ENCODE results near the gene STRAP. TPM values are rescaled to one million over a fixed set of nuclear protein-coding genes. Genes with fewer than 3 reads are reported as not detected.

STRAP gene
- total and polyA plus RNA-seq, 2 of the 4 experiments (the other 2 are of a cell fraction), result 82.1 to 98.1 TPM

- H4K91ac ChIP-seq (ENCODE audit: insufficient read depth, low read depth, low read length), result peak overlapping the region; percentile 88; the same call in 1 of the 2 replicates
- H3K56ac ChIP-seq (ENCODE audit: extremely low read depth, insufficient read depth, low read length), result peak overlapping the region; percentile 73
- H2BK5ac ChIP-seq (ENCODE audit: low read depth, low read length, poor library complexity, severe bottlenecking), result peak overlapping the region; percentile 97
- no peak overlapping the region for H2AK9ac ChIP-seq (replicated peaks; ENCODE audit: low read depth, low read length, poor library complexity)
- H3K9ac ChIP-seq (ENCODE audit: low read depth, low read length), result no peak overlapping the region; the same call in 1 of the 2 replicates
- TF ChIP-seq BHLHE40 (IDR thresholded peaks at IDR 0.05; ENCODE audit: low read depth, low read length), result peak; percentile 49; the same call in 1 of the 2 replicates
- TF ChIP-seq CEBPB (IDR thresholded peaks at IDR 0.05; ENCODE audit: low read depth, low read length), result peak; percentile 28; the same call in 1 of the 2 replicates
- no peak for TF ChIP-seq CTCF (conservative IDR thresholded peaks at IDR 0.05; ENCODE audit: low read depth, low read length)
- peak; percentile 57; the same call in 1 of the 2 replicates for TF ChIP-seq FOS (IDR thresholded peaks at IDR 0.05; ENCODE audit: low read depth, low read length)
- TF ChIP-seq RCOR1 (IDR thresholded peaks at IDR 0.05; ENCODE audit: insufficient replicate concordance, low read length), result peak; percentile 38
- no peak for TF ChIP-seq SMC3 (IDR thresholded peaks at IDR 0.05; ENCODE audit: low read depth, low read length)
- TF ChIP-seq NFE2L2 (IDR thresholded peaks at IDR 0.05; ENCODE audit: low read depth, low read length), result no peak
- no peak for TF ChIP-seq MAZ (IDR thresholded peaks at IDR 0.05; ENCODE audit: borderline replicate concordance, low read depth, low read length)
- peak; percentile 55; the same call in 1 of the 2 replicates for TF ChIP-seq MXI1 (IDR thresholded peaks at IDR 0.05; ENCODE audit: borderline replicate concordance, low read depth, low read length)
- CTCF ChIA-PET, result interaction anchor here (1.0 kb wide), 1 partner anchor 10 kb away, joined by 3 read pairs; no protein-coding TSS in a partner anchor
- peaks cover 3% of the 10 kb centered on the region for H3K9me1 ChIP-seq (ENCODE audit: insufficient read depth, low read length)
- peak overlapping the region; percentile 93 for H2BK120ac ChIP-seq (ENCODE audit: low read depth, low read length)
- dilution Hi-C loops (cut with HindIII; ENCODE audit: low sequenced_read_pairs, unreplicated experiment) (no loop called here), in situ Hi-C loops (cut with MboI; ENCODE audit: low sequenced_read_pairs) (no loop called here), intact Hi-C loops (cut with micrococcal nuclease) (no loop called here)
- H3K36me3 ChIP-seq (ENCODE audit: control insufficient read depth, insufficient read depth, low read length), result no peaks in the 10 kb centered on the region
- BruUV-seq (replicated peaks), result no TSS peak
- H4K5ac ChIP-seq (ENCODE audit: low read depth, low read length), result no peak overlapping the region
- peaks cover 4% of the 10 kb centered on the region; the same call in 1 of the 2 replicates for H3K4me1 ChIP-seq (ENCODE audit: control insufficient read depth, insufficient read depth, low read length)
- peak overlapping the region; percentile 32; the same call in 1 of the 2 replicates for H3K23ac ChIP-seq (ENCODE audit: low read depth, low read length)
- ATAC-seq (ENCODE audit: low read depth) (peak; percentile 97), DNase-seq (peak; percentile 96)
- peaks cover 22 to 49% of the 10 kb centered on the region in 2 experiments for H3K79me1 ChIP-seq (ENCODE audit: low read depth in 1 of 2, low read length in 2 of 2)
- peak overlapping the region; percentile 73 for H3K14ac ChIP-seq (replicated peaks; ENCODE audit: low read depth, low read length)
- peak overlapping the region; percentile 96 for H2BK20ac ChIP-seq (ENCODE audit: low read depth, low read length)
- H4K20me1 ChIP-seq (ENCODE audit: insufficient read depth, low read length), result no peaks in the 10 kb centered on the region
- H3K18ac ChIP-seq (ENCODE audit: low read depth, low read length), result no peak overlapping the region; the same call in 1 of the 2 replicates
- no peaks in the 10 kb centered on the region for H3K9me3 ChIP-seq (ENCODE audit: control insufficient read depth, insufficient read depth, low read length)
- no peak overlapping the region for H3K4me3 ChIP-seq (ENCODE audit: insufficient read depth, low read depth, low read length)
- H3K4me2 ChIP-seq (ENCODE audit: low read depth, low read length), result peak overlapping the region; percentile 13; the same call in 1 of the 2 replicates
- 40% methylated on average over 1 of the region's 2 CpGs; no CpG with 5 or more reads in 1 of the 2 experiments for WGBS, 2 experiments (ENCODE audit: extremely low coverage in 2 of 2, insufficient read length in 1 of 2)
- no peaks in the 10 kb centered on the region for H3K27me3 ChIP-seq (ENCODE audit: control insufficient read depth, insufficient read depth, low read length)
- H2AK5ac ChIP-seq (ENCODE audit: low read depth, low read length), result peak overlapping the region; percentile 46
- H4K8ac ChIP-seq (ENCODE audit: low read depth in 2 of 2, low read length in 2 of 2), result peak overlapping the region; percentile 36 to 82; a peak in 2 of 4 replicates
- POLR2A ChIA-PET (ENCODE audit: unreplicated experiment), result interaction anchor here (0.5 kb wide), 1 partner anchor 432 kb away, joined by 3 read pairs; no protein-coding TSS in a partner anchor
- no peak overlapping the region for H3K27ac ChIP-seq (ENCODE audit: insufficient read depth, low read length)
- peak overlapping the region; percentile 35 for H2BK15ac ChIP-seq (ENCODE audit: low read depth, low read length)
- no peak overlapping the region for H2AFZ ChIP-seq (replicated peaks; ENCODE audit: low read length, poor library complexity)
- peak overlapping the region; percentile 88; the same call in 1 of the 2 replicates for H3K4ac ChIP-seq (ENCODE audit: low read depth, low read length)
Observed at GRCh38 chr12:15928346-15928745, 46.2 kb downstream of the STRAP start.

Measured in IMR-90 (cell line).